CD4-positive, alpha-beta T cell treated with Interleukin-1 beta for 1 hour (primary cell): Measurements from ENCODE around the gene ABCC9.
"Not testable (repeated sequence)": the region's sequence is repeated elsewhere in the genome, so short reads cannot be mapped to it uniquely, and the experiment has no call there.

Experiments used
- DNase-seq, 2 donors: peaks; one replicate each; pipeline ENCODE4 v3.0.0-alpha.2; 2020 to 2022

ABCC9 gene

DNA sequence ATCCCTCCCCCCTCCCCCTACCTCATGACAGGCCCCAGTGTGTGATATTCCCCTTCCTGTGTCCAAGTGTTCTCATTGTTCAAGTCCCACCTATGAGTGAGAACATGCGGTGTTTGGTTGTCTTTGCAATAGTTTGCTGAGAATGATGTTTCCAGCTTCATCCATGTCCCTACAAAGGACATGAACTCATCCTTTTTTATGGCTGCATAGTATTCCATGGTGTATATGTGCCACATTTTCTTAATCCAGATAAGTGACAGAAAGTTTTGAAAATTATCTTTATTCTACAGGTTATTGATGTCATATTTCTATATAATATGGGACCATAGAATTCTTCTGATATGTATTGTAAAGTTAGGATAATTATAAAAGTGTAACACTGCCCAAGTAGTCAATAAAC, 11.3 kb downstream of the ABCC9 start:
- DNase-seq = not testable (repeated sequence)

DNA sequence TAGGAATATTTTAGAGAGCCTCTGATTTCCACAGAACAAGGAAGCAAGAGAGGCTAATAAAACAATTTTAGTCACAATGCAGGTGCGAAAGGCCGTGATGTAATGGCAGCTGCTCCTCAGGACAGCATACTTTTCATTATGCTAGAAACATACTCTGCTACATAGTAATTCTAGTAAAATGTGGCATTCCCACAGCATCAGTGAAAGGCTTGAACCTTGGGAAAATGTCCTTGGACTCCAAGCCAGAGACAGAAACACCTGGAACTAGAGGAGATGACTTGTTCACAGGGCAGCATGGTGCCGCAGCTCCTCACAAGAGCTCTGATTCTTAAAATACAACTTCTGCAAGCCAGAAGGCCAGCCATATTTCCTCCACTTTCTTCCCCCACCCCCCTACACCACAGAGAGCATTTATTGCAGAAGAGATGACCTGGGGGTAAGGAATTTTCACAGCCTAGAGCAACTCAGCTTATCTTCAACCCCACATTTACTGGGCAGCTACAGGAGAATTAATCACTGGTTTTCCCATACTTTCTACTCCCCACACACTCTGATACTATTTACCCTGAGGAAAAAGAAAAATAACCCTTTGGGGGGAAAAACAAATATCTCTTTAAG, 15.8 kb downstream of the ABCC9 start:
- DNase-seq = no peak

DNA sequence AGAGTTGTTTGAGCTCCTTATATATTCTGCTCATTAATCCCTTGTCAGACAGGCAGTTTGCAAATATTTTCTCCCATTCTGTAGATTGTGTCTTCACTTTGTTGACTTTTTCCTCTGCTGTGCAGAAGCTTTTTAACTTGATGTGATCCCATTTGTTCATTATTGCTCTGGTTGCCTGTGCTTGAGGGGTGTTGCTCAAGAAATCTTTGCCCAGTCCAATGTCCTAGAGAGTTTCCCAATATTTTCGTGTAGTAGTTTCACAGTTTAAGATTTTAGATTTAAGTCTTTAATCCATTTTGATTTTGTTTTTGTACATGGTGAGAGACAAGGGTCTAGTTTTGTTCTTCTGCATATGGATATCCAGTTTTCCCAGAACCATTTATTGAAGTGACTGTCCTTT, 19.8 kb downstream of the ABCC9 start:
- DNase-seq = no peak

DNA sequence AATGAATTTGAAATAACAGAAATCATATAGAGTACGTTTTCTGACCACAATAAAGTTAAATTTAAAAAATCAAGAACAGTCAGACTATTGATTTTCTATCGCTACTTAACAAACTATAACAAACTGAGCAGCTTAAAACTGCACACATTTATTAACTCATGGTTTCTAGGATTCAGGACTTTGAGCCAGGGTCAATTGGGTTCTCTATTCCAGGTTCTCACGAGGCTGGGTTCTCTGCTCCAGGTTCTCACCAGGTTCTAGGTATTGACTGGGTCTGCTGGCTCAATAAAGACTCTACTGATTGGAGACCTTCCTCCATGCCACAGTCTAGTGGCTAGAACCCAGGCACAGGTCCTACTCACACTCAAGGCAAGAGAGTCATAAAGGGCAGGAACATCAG, 22.8 kb downstream of the ABCC9 start:
- DNase-seq = no peak

DNA sequence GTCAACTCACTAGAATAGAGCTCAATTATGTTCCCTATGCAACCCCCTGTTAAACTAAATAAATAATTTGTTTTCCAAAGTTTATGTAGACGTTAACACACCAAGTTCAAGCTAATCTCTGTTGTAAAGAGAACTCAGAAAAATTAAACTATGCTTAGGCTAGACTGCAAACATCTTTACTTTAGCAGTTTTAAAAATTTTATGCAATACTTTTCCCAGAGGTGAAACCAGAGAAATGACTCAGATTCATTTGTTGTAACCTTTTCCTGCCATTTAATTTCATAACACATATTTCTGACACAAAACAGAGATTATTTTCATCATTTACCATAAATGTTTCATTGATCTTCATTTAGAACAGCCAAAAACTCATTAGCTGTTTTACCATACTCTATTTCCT, 27.4 kb downstream of the ABCC9 start:
- no peak for DNase-seq

DNA sequence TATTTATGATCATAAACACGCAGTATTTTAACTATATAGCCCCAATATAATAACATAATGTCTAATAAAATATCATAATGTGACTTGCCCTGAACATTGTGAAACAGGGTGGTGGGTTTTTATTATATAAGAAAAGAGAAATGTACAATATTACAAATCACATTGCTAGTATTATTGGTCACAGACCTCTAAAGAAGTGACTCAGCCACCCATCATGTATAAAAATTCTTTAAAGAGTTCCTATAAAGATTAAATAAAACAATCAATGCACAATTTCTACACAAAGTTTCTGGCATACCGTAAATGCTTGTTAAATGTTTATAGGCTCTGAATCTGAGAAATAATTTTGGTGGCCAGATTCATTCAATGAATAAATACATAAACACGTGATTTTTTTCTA, 28.9 kb downstream of the ABCC9 start:
- DNase-seq = no peak

DNA sequence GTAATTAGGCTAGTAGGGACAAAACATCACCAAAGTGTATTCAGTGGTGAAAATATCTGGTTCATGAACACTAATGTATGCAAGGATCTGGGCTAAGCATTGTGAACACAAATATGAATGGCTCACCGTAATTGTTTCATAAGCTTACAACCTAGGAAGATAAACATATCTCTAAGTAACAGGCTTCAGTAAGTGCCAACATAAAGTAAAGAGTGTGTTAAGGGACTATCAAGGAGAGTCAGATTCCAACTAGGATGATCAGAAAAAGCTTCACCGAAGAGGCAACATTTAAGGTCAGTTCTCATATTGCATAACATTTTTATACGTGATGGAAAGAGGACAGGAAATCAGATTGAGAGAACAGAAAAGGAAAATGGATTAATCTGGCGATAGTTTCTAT, 29.4 kb downstream of the ABCC9 start:
- no peak for DNase-seq

DNA sequence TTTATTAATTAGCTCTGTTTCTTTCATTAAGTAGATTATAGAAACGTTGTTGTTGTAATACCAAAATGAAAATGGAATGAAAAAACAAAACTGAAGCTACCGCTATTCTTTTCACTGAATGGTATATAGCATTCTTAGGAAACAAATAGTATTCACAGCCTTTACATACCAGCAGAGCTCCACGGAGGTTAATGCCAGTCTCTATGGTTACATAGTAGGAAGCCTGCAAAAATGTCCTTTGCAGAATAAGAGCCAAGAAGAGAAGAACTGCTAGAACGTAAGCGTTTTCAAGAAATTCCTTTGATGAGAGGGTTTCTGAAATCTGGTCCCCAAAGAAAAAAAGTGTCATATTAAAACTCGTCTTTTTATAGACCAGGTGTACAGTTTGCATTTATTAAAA, 30.6 kb downstream of the ABCC9 start:
- DNase-seq = no peak

DNA sequence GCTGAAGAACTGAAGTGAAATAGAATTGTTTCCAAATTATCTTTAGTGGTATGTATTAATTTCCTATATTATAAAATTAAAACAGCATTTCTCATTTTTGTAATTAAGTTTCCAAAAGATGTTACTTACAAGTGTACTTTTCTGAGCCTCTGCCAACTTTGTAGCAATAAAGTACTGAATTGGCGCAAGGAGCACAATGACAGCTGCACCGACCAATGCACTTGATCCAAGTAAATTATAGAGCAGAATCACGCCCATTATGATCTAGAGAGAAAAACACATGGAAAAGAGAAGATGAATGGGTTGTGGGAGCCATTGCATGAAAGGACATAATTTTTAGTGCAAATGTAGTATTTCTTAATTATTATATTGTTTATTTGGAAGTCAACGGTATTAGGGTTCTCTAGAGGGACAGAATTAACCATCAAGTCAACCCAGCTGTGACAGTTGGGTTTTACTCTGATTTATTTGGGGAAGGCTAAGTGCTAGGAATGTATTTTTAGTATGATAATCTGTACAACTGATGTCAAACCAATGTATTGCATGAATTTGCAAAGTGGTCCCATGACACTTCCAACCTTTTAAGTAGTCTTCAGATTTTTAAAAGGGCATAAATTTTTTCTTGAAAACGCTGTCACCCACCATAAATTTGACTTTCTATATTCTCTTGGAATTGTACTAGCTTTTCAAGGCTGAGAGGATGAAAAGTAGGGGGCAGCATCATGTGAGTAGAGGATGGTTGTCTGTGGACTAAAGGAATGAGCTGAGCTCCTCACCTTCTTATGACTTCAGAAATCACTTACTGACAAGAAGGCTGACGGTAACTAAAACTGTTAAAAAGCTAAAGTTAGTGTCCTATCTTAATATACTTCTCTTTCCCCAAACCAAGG, 33.0 kb downstream of the ABCC9 start:
- no peak for DNase-seq

DNA sequence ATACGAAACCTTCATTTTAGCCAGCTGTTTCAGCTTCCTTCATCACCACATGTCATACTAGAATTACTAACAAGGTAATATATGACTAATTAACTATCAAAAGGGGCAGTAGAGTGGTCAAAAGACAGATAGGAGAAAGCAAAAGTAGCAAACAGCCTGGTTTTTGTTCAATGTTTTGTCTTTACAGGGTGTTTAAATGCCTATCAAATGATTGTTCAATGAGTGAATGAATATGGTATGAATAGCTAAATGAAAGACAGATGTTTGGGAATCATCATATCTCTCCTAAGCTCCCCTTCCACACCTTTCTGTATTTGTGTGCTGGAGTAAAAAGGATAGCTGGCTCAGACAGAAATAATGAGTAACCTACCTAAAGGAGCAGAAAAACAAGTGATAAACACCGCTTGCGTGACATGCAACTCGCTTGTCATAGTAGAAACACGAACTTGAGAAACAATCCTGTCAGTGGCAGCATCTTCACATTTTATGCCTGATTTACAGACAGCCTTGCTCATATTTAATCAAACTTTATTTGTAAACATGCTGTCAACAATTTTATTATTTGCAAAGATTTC, 34.2 kb downstream of the ABCC9 start:
- no peak for DNase-seq

DNA sequence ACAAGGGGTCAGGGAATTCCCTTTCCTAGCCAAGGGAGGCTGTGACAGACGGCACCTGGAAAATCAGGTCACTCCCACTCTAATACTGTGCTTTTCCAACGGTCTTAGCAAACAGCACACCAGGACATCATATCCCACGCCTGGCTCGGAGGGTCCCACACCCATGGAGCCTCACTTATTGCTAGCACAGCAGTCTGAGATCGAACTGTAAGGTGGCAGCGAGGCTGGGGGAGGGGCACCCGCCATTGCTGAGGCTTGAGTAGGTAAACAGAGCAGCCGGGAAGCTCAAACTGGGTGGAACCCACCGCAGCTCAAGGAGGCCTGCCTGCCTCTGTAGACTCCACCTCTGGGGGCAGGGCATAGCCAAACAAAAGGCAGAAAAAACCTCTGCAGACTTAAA, 41.7 kb downstream of the ABCC9 start:
- DNase-seq = not testable (repeated sequence)

DNA sequence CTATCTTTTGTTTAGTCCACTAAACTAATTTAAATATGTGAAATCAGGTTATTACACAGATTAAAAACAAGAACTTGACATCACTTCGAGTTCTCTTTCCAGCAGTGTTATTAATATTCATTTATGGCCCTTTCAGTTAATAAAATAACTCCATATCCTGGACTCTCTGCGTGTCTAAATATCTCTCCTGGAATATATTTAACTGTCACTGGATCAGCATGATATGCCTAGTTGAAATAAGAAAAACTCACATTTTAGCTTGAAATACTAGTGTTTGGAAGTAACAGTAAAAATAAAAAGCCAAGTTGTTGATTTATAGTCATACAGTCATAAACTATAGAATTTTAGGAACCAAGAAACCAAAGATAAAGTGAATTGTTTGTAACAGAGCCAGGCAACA, 45.6 kb downstream of the ABCC9 start:
- DNase-seq = no peak

DNA sequence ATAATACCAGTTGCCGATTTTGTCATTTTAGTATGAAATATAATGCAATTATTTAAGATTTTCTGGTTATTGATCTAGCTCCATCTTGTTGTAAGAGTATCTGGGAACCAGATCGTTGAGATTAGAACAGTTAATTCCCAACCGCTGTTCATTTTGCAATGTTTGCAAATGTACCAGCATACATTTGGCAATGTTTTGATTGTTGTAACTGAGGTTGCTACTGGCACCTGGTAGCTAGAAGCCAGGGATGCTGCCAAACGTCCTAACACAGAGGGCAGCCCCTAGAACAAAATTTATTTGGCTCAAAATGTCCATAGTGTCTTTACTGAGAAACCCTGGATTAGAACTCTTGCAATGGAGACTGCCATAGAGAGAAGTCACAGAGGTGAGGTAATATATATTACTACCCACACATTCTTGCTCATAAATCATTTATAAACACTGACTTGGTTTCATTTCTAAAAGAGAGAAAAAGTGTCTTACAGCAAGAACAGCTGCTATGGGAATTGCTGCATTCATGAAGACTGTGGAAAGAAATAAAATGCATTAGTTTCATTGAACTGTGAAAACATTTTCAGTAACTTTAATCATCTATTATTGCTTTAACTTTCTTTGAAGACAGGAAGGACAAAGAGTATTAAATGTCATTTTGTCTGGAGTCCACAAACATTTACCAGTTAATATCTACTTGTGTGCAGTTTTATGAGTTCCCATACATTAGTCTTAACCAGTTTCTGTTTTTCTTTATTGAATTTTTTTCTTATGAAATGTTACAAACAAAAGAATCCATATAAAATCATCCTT, 46.2 kb downstream of the ABCC9 start:
- DNase-seq = no peak

DNA sequence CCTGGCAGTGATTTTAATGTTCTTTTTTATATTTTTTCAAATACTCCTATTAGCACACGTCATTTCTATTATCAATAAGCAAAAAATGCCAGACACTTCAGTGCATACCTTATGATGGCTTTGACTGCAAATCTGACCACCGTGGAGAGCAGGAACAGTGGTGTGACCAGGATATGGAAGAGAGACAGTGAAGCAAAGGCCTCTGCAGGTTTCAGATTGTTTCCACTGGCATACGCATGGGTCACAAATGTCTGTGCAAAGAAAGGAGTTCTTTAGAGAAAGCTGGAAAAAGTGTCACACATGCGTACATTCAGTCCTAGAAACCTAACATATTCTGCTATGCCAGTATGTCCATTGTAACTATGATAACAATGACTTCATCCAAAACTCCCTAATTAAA, 47.3 kb downstream of the ABCC9 start:
- no peak for DNase-seq

DNA sequence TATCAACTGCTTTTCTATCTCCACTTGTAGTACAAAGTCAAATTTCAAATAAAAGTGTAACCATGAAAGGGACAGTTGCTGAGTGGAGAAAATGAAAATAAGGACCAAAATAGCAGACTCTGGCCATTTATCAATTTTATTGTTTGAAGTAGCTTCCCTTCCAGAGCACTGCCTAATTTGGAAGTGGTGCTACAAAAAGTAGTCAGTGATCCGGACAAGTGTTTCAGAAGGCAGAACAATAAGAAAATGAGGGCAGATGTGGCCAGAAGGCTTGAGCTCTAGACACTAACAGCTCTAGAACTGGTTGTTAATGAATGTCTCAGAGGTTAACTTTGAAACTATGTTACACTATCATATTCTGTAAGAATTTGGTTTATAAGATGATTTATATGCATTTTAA, 48.9 kb downstream of the ABCC9 start:
- DNase-seq = no peak

DNA sequence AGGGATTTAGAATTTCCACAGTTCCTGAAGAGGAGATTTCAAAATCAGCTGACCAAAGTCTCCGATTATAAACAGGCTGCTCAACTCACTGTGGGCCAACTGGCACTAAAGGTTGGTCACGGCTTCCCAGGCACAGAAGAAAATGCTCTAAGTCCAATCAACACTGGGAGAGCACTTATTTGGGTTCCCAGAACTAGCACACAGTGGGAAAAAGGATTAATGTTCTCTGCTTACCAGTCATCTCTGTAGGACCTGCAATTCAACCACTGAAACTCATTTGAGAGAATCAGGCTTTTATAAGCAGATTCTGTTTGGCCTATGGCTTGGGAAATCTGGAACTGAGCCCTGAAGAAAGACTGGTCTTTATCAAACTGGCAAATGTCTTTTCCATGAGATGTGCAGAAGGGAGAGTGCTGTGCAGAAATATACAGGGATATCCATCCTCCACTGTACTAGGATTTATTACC, 49.4 kb downstream of the ABCC9 start:
- DNase-seq = no peak

DNA sequence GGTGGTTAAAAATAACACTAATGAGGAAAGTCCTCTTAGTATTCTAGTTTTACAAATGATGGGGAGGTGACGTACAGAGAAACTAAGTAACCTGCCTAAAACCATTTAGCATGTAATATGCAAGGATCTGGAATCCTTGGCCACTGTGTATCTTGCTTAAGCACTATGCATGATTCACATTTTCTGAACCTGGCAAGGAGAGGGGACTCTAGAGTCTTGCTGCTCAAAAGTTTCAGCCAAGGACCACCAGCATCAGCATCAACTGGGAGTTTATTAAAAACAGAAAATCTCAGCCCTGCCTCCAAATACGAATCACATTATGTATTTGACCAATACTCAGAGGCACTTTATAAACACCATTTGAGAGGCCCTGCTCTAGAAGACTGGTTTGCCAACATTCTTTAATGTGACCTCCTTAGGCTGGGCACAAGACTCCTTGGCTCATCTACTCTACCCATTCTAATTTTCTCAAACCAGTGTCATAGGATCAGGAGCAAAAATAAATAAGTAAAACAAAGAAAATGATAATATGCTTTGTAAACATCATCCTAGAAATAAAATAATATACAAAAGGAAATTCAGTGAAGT, 52.9 kb downstream of the ABCC9 start:
- no peak for DNase-seq

DNA sequence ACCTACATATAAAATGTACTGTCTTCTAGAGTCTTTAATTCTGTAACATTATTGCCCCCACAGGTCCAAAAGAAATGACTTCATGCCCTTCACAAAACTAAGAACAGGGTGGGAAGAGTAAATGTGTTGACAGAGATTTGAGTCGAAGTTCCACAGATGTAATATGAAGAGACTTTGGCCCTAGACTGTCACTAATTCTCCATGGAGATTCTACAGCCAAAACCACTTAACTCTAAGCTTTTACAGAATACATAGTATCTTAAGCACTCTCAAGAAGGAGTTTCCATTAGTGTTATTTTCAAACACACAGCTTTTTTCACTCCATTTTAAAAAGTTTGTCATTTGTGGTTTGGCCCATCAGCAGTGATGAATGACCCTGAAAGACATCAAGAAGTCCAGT, 56.3 kb downstream of the ABCC9 start:
- DNase-seq = no peak

DNA sequence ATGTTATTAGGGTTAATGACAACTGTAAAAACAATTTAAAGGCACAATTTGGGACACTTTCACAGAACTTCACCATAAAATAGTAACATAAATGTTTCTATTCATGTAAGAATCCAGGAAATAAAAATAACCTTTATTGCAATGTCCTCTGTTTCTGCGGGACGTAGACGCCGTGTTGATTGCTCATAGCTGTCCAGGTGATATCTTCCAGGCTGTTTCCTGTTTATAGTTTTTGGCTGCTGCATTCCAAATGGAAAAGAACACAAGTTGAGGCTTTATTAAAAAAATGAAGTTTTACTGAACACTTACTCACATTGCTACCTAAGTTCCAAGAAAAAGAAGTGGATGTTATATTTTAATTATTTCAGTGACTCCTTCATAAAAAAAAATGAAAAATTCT, 58.6 kb downstream of the ABCC9 start:
- no peak for DNase-seq

DNA sequence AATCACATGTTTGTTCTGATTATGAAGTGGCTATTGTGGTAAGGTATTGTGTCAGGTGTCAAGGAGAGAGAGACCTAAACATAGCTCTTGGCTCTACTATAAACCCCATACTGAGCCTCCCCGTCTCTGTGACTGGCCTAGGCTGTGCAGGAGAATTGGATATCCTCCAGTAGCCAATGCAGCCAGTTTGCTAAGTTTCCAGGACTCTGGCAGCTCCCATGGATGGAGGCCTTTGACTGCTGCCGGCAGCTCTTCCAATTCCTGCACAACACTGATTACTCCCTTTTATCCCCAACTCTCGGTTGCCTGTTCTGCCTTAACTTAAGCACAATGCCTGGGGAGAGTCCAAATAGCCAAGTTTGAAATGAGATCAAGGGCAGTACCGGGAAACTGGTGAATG, 59.3 kb downstream of the ABCC9 start:
- DNase-seq = no peak

DNA sequence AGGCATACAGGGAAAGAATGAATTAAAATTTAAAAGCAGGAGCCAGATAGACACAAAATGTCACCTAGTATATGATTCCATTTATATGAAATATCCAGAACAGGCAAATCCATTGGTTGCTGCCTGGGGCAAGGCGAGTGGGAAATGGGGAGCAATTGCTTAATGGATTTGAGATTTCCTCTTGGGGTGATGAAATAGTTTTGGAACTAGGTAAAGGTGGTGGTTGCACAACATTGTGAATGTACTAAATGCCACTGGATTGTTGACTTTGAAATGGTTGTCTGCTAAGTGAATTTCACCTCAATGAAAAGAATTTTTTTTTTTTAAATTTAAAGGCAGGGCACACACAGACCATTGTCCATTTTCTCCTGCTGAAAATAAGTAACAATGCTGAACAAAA, 61.9 kb downstream of the ABCC9 start:
- DNase-seq = no peak

DNA sequence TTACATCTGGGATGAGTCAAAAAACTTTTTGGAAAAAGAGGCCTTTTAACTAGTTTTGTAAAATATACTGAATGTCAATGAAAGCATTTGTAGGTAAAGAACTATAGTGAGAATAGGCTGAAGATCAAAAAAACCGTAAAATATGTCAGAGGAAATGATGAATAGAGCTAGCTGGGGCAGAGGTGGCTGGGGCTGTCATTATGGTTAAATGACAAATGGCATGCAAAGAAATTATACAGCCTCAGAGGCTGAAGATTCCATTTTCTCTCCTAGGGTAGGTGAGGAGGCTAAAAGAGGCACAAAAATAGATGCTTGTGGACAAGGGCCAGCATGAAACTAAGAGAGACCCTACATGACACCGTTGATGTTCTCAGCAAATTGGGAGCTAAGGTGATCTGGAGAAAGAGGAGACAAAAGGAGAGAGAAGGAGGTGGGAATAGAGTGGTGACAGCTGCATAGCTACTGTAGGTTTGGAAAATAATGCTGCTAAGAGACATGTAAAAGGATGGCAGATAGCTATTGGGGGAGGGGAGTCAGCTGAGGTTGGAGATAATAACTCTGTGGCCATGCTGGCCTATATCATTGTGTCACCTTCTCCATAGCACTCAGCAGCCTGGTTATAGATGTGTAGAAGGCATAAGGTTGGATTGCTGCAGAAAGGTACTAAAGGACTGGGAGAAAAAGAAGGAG, 63.8 kb downstream of the ABCC9 start:
- no peak for DNase-seq
